Measurements from ENCODE around the gene PTK6.

The PTK6 gene

DNA sequence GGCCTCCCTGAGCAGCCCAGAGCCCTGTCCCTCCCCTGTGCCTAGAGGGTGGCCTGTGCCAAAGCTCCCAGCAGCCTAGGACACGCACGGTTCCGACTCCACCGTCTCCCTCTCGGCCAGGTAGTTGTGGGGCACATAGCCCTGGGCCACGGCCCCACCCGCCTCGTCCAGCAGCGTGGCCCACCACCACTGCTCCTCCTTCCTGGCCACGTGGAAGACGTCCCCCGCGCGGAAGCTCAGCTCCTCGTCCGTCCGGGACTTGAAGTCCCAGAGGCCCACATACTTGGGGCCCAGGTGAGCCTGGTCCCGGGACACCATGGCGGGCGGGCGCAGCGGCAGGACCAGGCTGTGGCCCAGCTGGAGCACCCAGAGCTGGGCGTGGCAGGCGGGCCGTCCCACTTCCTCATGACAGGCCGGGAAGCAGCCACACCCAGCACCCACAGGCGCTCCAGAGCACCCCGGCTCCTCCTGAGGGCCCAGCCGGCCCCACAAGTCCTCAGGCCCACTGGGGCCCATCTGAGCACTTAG is at the start of gene PTK6:
PTK6 (minus strand) TSS at position 380 of the 528 bp plus-strand sequence; CDS start at position 318, 62 bp downstream.
- TF ChIP-seq, protein P1, sequence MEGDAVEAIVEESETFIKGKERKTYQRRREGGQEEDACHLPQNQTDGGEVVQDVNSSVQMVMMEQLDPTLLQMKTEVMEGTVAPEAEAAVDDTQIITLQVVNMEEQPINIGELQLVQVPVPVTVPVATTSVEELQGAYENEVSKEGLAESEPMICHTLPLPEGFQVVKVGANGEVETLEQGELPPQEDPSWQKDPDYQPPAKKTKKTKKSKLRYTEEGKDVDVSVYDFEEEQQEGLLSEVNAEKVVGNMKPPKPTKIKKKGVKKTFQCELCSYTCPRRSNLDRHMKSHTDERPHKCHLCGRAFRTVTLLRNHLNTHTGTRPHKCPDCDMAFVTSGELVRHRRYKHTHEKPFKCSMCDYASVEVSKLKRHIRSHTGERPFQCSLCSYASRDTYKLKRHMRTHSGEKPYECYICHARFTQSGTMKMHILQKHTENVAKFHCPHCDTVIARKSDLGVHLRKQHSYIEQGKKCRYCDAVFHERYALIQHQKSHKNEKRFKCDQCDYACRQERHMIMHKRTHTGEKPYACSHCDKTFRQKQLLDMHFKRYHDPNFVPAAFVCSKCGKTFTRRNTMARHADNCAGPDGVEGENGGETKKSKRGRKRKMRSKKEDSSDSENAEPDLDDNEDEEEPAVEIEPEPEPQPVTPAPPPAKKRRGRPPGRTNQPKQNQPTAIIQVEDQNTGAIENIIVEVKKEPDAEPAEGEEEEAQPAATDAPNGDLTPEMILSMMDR (IDR thresholded peaks at IDR 0.05; ENCODE audit: low read depth, low read length), result no peak
- DNase-seq (ENCODE audit: extremely low read depth, low read depth), result no peak

DNA sequence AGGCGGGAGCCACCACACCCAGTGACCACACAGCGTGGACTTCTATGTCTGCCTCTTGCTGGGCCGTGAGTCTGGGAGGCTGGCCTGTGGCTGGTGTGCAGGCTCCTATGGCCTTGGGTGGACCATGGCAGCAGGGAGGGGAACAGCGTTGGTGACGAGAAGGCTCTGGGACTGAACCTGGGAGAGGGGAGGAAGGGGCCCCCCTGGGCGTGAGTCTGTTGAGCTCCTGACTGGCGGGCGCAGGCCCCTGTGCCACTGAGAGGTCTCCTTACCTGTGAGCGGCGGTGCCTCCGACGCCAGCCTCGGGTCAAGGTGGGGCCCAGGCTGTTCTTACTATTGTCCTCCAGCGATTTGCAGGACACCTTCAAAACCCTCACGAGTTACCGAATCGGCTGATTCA is 49.6 kb upstream of the PTK6 start:
- TF ChIP-seq, protein P1 (IDR thresholded peaks at IDR 0.05; ENCODE audit: low read depth, low read length), result no peak
- no peak for DNase-seq (ENCODE audit: extremely low read depth, low read depth)

DNA sequence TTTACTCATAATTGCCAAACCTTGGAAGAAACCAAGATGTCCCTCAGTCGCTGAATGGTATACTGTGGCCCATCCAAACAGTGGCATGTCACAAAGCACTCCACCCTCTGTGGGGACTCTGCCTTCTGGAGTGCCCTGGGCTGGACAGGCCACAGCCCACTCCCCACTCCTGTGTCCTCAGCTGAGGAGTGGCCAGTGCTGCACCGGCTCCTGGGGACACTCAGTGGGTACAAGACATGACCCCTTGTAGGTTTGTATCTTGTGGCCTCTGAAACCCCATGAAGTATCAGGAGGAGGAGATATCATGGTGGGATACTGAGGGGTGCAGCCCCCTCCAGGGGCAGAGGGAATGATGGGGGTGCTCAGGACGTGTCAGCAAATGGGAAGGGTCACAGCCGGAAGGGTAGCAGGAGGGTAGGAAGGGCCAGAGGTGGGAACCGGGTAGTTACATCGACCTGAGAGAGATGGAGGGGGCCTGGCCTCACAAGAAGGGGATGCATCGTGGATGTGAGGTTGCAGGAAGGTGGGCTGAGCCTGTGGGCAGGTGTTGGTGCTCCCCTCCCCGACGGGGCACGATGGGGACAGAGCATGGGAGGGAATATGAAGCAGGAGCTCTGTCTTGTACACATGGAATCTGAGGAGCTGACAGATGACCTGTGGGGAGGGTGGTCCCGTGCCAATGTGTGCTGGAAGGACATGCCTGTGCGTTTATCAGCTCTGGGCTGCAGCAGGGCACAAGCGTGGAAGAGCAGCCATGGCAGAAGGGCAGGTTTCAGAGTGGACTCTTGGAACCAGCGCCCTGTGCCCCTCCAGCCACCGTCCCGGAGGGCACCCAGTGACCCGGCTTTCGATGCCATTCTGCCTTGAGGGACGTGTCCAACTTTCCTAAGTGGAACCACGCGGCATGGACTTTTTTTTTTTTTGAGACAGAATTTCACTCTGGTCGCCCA is 48.7 kb upstream of the PTK6 start:
- no peak for DNase-seq (ENCODE audit: extremely low read depth, low read depth)
- TF ChIP-seq, protein P1 (IDR thresholded peaks at IDR 0.05; ENCODE audit: low read depth, low read length), result no peak

DNA sequence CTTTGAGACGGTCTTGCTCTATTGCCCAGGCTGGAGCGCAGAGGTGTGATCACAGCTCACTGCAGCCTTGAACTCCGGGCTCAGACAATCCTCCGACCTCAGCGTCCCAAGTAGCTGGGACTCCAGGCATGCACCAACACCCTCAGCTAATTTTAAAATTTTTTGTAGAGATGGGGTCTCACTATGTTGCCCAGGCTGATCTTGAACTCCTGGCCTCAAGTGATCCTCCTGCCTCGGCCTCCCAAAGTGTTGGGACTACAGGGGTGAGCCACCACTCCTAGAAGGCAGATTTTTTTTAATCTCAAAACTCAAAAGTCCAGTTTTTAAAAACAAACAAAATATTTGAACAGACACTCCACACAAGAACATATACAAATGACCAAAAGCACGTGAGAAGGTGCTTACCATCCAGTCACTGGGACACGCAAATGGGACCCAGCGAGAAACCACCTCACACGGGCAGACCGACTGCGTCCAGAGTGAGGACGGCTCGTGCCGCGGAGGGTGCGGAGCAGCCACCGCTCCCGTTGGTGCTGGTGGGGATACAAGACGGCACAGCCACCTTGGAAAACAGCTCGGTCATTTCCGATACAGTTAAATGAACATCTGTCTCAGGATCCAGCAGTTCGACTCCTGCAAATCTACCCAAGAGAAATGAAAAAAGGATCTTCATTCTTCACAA is 45.3 kb upstream of the PTK6 start:
- DNase-seq (ENCODE audit: extremely low read depth, low read depth), result no peak
- TF ChIP-seq, protein P1 (IDR thresholded peaks at IDR 0.05; ENCODE audit: low read depth, low read length), result no peak

DNA sequence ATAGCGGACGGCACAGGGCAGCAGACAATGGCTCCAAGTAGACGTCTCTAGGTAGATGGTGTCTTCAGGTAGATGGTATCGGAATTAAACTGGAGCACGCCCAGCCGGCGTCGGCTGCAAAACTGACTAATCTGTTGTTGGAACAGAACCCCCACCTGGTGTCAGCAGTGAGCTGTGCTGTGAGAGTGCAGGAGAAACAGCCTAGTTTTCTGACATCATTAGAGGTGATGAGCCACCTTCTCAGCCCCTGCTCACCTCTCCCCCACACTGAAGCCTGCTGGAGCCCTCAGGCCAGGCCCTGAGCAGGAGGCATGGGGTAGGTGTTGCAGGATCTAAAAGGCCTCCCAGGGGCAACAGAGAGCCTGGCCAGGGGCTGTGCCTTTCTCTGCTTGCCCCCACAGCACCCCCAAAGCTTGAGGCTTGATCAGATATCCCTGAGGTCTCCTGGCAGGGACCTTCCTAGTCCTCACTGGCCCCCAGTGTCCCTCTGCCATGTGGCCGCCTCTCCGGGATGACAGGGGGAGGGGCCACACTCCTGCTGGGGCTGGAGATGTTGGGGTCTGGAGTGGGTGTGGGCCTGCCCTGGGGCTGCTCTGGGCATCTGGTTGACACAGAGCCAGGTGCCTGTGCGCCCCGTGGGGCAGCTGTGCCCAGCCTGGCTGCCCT is 43.8 kb upstream of the PTK6 start:
- TF ChIP-seq, protein P1 (IDR thresholded peaks at IDR 0.05; ENCODE audit: low read depth, low read length), result peak; percentile 30

DNA sequence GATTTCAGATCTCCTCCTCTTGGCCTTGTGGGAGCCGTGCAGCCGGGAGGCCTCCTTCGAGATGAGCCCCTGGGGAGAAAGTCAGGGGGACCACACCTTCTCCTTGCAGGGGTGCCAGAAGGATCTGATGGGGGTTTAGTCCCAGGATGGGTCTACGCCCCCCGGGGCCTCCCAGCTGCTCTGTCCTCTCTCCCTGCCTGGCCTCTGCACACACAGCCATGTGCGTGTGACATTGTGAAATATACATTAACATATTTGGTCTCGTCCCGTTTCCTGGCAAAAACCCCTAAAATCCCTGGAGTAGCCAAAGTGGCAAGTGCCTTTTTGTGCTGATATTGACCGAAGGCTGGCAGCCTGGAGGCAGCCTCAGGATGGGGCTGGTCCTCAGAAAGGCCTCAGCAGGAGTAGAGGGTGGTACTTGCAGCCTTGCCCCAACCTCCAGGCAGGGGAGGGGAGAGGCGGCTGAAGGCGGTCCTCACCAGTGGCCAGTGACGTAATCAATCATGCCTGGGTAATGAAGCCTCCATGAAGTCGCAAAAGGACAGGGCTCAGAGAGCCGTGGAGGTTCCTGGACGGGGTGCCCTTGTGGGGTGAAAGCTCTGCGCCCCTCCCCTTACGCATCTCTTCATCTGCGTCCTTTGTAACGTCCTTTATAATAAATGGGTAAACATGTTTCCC is 42.0 kb upstream of the PTK6 start:
- TF ChIP-seq, protein P1 (IDR thresholded peaks at IDR 0.05; ENCODE audit: low read depth, low read length), result no peak
- no peak for DNase-seq (ENCODE audit: extremely low read depth, low read depth)

More for the DNA sequence above, 43.8 kb upstream of the PTK6 start:
- no peak for DNase-seq (ENCODE audit: extremely low read depth, low read depth)

All from AG09319 (cell line).